Measurements from ENCODE around the gene RNF144B. TPM values are rescaled to one million over a fixed set of nuclear protein-coding genes. Genes with fewer than 3 reads are reported as not detected.
"Not testable (repeated sequence)": the region's sequence is repeated elsewhere in the genome, so short reads cannot be mapped to it uniquely, and the experiment has no call there.

The RNF144B gene
- total RNA-seq, 1 donor from 2014 or later = 7.2 TPM

GRCh38 chr6:18363746-18364145, 23.4 kb upstream of the RNF144B start:
- H3K4me3 Mint-ChIP-seq (ENCODE audit: unreplicated experiment) = no peak overlapping the region
- H3K9me3 Mint-ChIP-seq (ENCODE audit: unreplicated experiment) = peaks cover 5% of the 10 kb centered on the region
- Histone ChIP-seq H3K4me1 (ENCODE audit: insufficient read depth, low read length) (peaks cover 7% of the 10 kb centered on the region), H3K9ac (ENCODE audit: low read length) (no peak overlapping the region), H3K9me3 (ENCODE audit: insufficient read depth, low read depth, low read length) (no peaks in the 10 kb centered on the region), H3K36me3 (ENCODE audit: insufficient read depth, low read length) (no peaks in the 10 kb centered on the region), H2AFZ (ENCODE audit: low read depth, low read length) (no peak overlapping the region), H3K4me2 (ENCODE audit: low read length) (no peak overlapping the region), H3K79me2 (ENCODE audit: insufficient read depth, low read length) (no peaks in the 10 kb centered on the region), H3K27me3 (ENCODE audit: insufficient read depth, low read length) (no peaks in the 10 kb centered on the region), H3K4me3 (ENCODE audit: insufficient read depth, low read depth, low read length) (no peak overlapping the region), H4K20me1 (ENCODE audit: insufficient read depth, low read length) (no peaks in the 10 kb centered on the region), H3K27ac (ENCODE audit: low read depth, low read length) (no peak overlapping the region)
- FAIRE-seq = no peak
- H3K27me3 Mint-ChIP-seq (ENCODE audit: low read depth, unreplicated experiment) = no peaks in the 10 kb centered on the region
- H3K27ac Mint-ChIP-seq (ENCODE audit: unreplicated experiment) = no peak overlapping the region
- TF ChIP-seq EZH2 (IDR thresholded peaks at IDR 0.05; ENCODE audit: insufficient read depth, low read length) (no peak), CTCF (IDR thresholded peaks at IDR 0.05; ENCODE audit: insufficient read depth, low read depth, low read length) (no peak)
- DNase-seq (ENCODE audit: low read depth) = no peak
- H3K36me3 Mint-ChIP-seq (ENCODE audit: low read depth, unreplicated experiment) = peaks cover 2% of the 10 kb centered on the region
- peaks cover 17% of the 10 kb centered on the region for H3K4me1 Mint-ChIP-seq (ENCODE audit: low read depth, unreplicated experiment)

GRCh38 chr6:18364561-18364960, 22.6 kb upstream of the RNF144B start:
- not testable (repeated sequence) for H3K27ac ChIP-seq (ENCODE audit: low read depth, low read length); H3K36me3 Mint-ChIP-seq (ENCODE audit: low read depth, unreplicated experiment); H2AFZ ChIP-seq (ENCODE audit: low read depth, low read length); H3K4me1 ChIP-seq (ENCODE audit: insufficient read depth, low read length); H3K27me3 Mint-ChIP-seq (ENCODE audit: low read depth, unreplicated experiment); H3K9me3 ChIP-seq (ENCODE audit: insufficient read depth, low read depth, low read length); H3K9ac ChIP-seq (ENCODE audit: low read length); H3K4me3 Mint-ChIP-seq (ENCODE audit: unreplicated experiment); H4K20me1 ChIP-seq (ENCODE audit: insufficient read depth, low read length); H3K9me3 Mint-ChIP-seq (ENCODE audit: unreplicated experiment); H3K36me3 ChIP-seq (ENCODE audit: insufficient read depth, low read length); DNase-seq (ENCODE audit: low read depth); H3K79me2 ChIP-seq (ENCODE audit: insufficient read depth, low read length); H3K4me2 ChIP-seq (ENCODE audit: low read length); H3K27me3 ChIP-seq (ENCODE audit: insufficient read depth, low read length); H3K27ac Mint-ChIP-seq (ENCODE audit: unreplicated experiment); H3K4me3 ChIP-seq (ENCODE audit: insufficient read depth, low read depth, low read length); FAIRE-seq
- H3K4me1 Mint-ChIP-seq (ENCODE audit: low read depth, unreplicated experiment) = peaks cover 17% of the 10 kb centered on the region

- Mint-ChIP-seq H3K36me3 (ENCODE audit: low read depth, unreplicated experiment) (peaks cover 2% of the 10 kb centered on the region), H3K9me3 (ENCODE audit: unreplicated experiment) (peaks cover 5% of the 10 kb centered on the region), H3K4me1 (ENCODE audit: low read depth, unreplicated experiment) (peaks cover 9% of the 10 kb centered on the region), H3K27me3 (ENCODE audit: low read depth, unreplicated experiment) (no peaks in the 10 kb centered on the region), H3K27ac (ENCODE audit: unreplicated experiment) (no peak overlapping the region), H3K4me3 (ENCODE audit: unreplicated experiment) (no peak overlapping the region)
- Histone ChIP-seq H2AFZ (ENCODE audit: low read depth, low read length) (no peak overlapping the region), H3K36me3 (ENCODE audit: insufficient read depth, low read length) (no peaks in the 10 kb centered on the region), H3K4me3 (ENCODE audit: insufficient read depth, low read depth, low read length) (no peak overlapping the region), H4K20me1 (ENCODE audit: insufficient read depth, low read length) (no peaks in the 10 kb centered on the region), H3K9me3 (ENCODE audit: insufficient read depth, low read depth, low read length) (no peaks in the 10 kb centered on the region), H3K27me3 (ENCODE audit: insufficient read depth, low read length) (no peaks in the 10 kb centered on the region), H3K4me2 (ENCODE audit: low read length) (no peak overlapping the region), H3K4me1 (ENCODE audit: insufficient read depth, low read length) (peaks cover 1% of the 10 kb centered on the region), H3K79me2 (ENCODE audit: insufficient read depth, low read length) (no peaks in the 10 kb centered on the region), H3K27ac (ENCODE audit: low read depth, low read length) (no peak overlapping the region), H3K9ac (ENCODE audit: low read length) (no peak overlapping the region)
- no peak for DNase-seq (ENCODE audit: low read depth)
- TF ChIP-seq CTCF (IDR thresholded peaks at IDR 0.05; ENCODE audit: insufficient read depth, low read depth, low read length) (no peak), EZH2 (IDR thresholded peaks at IDR 0.05; ENCODE audit: insufficient read depth, low read length) (no peak)
- no peak for FAIRE-seq
Measured at GRCh38 chr6:18367371-18367770, 19.8 kb upstream of the RNF144B start.

Data from astrocyte (in vitro differentiated cells and primary cell).